H9 (cell line): ENCODE data around the gene OPN4. TPM values are rescaled to one million over a fixed set of nuclear protein-coding genes. Genes with fewer than 3 reads are reported as not detected.

Experiments
- DNase-seq: peaks from one replicate; pipeline ENCODE4 v3.0.0-alpha.2; 2017
- H2AFZ ChIP-seq: one replicate; pipeline ENCODE4 v1.6.1; 2013; ENCODE audit warnings: mild to moderate bottlenecking, low read length, control low read depth, moderate library complexity
- H2AK5ac ChIP-seq: 2 replicates; pipeline ENCODE4 v1.6.1; 2013; ENCODE audit warnings: low read length, control low read depth, mixed read lengths; ENCODE audit not compliant: insufficient read length
- H2BK120ac ChIP-seq: one replicate; pipeline ENCODE4 v1.6.1; 2013; ENCODE audit warnings: low read depth, mild to moderate bottlenecking, low read length, control low read depth, inconsistent platforms; ENCODE audit not compliant: poor library complexity, severe bottlenecking
- H2BK12ac ChIP-seq: 2 replicates; pipeline ENCODE4 v1.6.1; 2013; ENCODE audit warnings: low read length, control low read depth, mixed read lengths, low read depth; ENCODE audit not compliant: insufficient read length
- H2BK15ac ChIP-seq: 2 replicates; pipeline ENCODE4 v1.6.1; 2013; ENCODE audit warnings: low read depth, low read length, control low read depth
- H2BK20ac ChIP-seq: one replicate; pipeline ENCODE4 v1.6.1; 2013; ENCODE audit warnings: low read depth, mild to moderate bottlenecking, low read length, control low read depth, inconsistent platforms; ENCODE audit not compliant: poor library complexity, severe bottlenecking
- H2BK5ac ChIP-seq: 2 replicates; pipeline ENCODE4 v1.6.1; 2013; ENCODE audit warnings: low read length, control low read depth, mixed read lengths; ENCODE audit not compliant: insufficient read length
- H3K14ac ChIP-seq: 2 replicates; pipeline ENCODE4 v1.6.1; 2013; ENCODE audit warnings: low read length, control low read depth; ENCODE audit not compliant: insufficient read depth
- H3K18ac ChIP-seq: 2 replicates; pipeline ENCODE4 v1.6.1; 2013; ENCODE audit warnings: low read depth, mild to moderate bottlenecking, mixed read lengths, low read length, control low read depth; ENCODE audit not compliant: insufficient read length
- H3K23ac ChIP-seq: 2 replicates; pipeline ENCODE4 v1.6.1; 2013; ENCODE audit warnings: low read length, control low read depth, mixed read lengths, low read depth; ENCODE audit not compliant: insufficient read length
- H3K23me2 ChIP-seq: 2 replicates; pipeline ENCODE4 v1.6.1; 2013; ENCODE audit warnings: low read depth, mild to moderate bottlenecking, mixed read lengths, low read length, control low read depth; ENCODE audit not compliant: insufficient read length, poor library complexity, severe bottlenecking
- H3K27ac ChIP-seq: 2 replicates; pipeline ENCODE4 v1.5.1; 2013; ENCODE audit warnings: low read length, control low read depth, mixed read lengths, low read depth; ENCODE audit not compliant: insufficient read length
- H3K27me3 ChIP-seq: 2 replicates; pipeline ENCODE4 v1.6.1; 2013; ENCODE audit warnings: low read length, control low read depth, inconsistent platforms; ENCODE audit not compliant: insufficient read depth
- H3K4ac ChIP-seq: 2 replicates; pipeline ENCODE4 v1.6.1; 2013; ENCODE audit warnings: low read depth, mild to moderate bottlenecking, control low read depth, inconsistent platforms, low read length, moderate library complexity
- H3K4me1 ChIP-seq: 2 replicates; pipeline ENCODE4 v1.6.1; 2013; ENCODE audit warnings: low read length, control low read depth, inconsistent platforms; ENCODE audit not compliant: insufficient read depth
- H3K4me2 ChIP-seq: 2 replicates; pipeline ENCODE4 v1.6.1; 2013; ENCODE audit warnings: low read length, control low read depth, mixed read lengths; ENCODE audit not compliant: insufficient read length, insufficient read depth
- H3K56ac ChIP-seq: 2 replicates; pipeline ENCODE4 v1.6.1; 2013; ENCODE audit warnings: low read depth, mild to moderate bottlenecking, mixed read lengths, low read length, control low read depth; ENCODE audit not compliant: insufficient read length
- H3K79me1 ChIP-seq: 2 replicates; pipeline ENCODE4 v1.6.1; 2013; ENCODE audit warnings: low read depth, mild to moderate bottlenecking, moderate library complexity, low read length, control low read depth, inconsistent platforms; ENCODE audit not compliant: insufficient read depth, poor library complexity, severe bottlenecking
- H3K79me2 ChIP-seq: 2 replicates; pipeline ENCODE4 v1.6.1; 2013; ENCODE audit warnings: low read length, control low read depth, inconsistent platforms; ENCODE audit not compliant: insufficient read depth
- H3K9ac ChIP-seq: 2 replicates; pipeline ENCODE4 v1.6.1; 2013; ENCODE audit warnings: low read length, control low read depth, mixed read lengths; ENCODE audit not compliant: insufficient read length; ENCODE audit errors: extremely low read depth
- H3K9me3 ChIP-seq: one replicate; pipeline ENCODE4 v1.6.1; 2013; ENCODE audit warnings: low read depth, low read length, inconsistent platforms; ENCODE audit not compliant: control insufficient read depth
- H3T11ph ChIP-seq: one replicate; pipeline ENCODE4 v1.6.1; 2013; ENCODE audit warnings: mild to moderate bottlenecking, low read length, control low read depth, inconsistent platforms
- H4K20me1 ChIP-seq: one replicate; pipeline ENCODE4 v1.6.1; 2013; ENCODE audit not compliant: control insufficient read depth, insufficient read length, insufficient read depth
- H4K5ac ChIP-seq: 2 replicates; pipeline ENCODE4 v1.6.1; 2013; ENCODE audit warnings: low read depth, mild to moderate bottlenecking, mixed read lengths, low read length, control low read depth; ENCODE audit not compliant: insufficient read length
- H4K8ac ChIP-seq: replicated peaks from 2 replicates; pipeline ENCODE4 v1.6.1; 2013; ENCODE audit warnings: low read length, control low read depth, mixed read lengths, low read depth; ENCODE audit not compliant: insufficient read length
- H4K91ac ChIP-seq: 2 replicates; pipeline ENCODE4 v1.6.1; 2013; ENCODE audit warnings: low read depth, mild to moderate bottlenecking, moderate library complexity, mixed read lengths, low read length, control low read depth; ENCODE audit not compliant: insufficient read length
- H3K27ac Mint-ChIP-seq, 3 experiments: 2 replicates in 2 of 3; 3 replicates in 1 of 3; pipeline ENCODE4 v1.8.0; 2020 to 2021; ENCODE audit warnings: mixed read lengths in 3 of 3, mild to moderate bottlenecking in 1 of 3, moderate library complexity in 1 of 3
- H3K27me3 Mint-ChIP-seq: 2 replicates; pipeline ENCODE4 v1.8.0; 2021; ENCODE audit warnings: low read depth, mild to moderate bottlenecking, moderate library complexity, mixed read lengths
- H3K36me3 Mint-ChIP-seq, 3 experiments: 2 replicates in 2 of 3; 3 replicates in 1 of 3; pipeline ENCODE4 v1.8.0; 2020 to 2021; ENCODE audit warnings: low read depth in 3 of 3, mixed read lengths in 3 of 3; ENCODE audit not compliant: insufficient read depth in 1 of 3
- H3K4me1 Mint-ChIP-seq, 2 experiments: 2 replicates each; pipeline ENCODE4 v1.8.0; 2020; ENCODE audit warnings: mixed read lengths in 2 of 2
- H3K4me3 Mint-ChIP-seq, 2 experiments: 2 replicates in 1 of 2; 3 replicates in 1 of 2; pipeline ENCODE4 v1.8.0; 2020 to 2021; ENCODE audit warnings: mild to moderate bottlenecking in 2 of 2, mixed read lengths in 2 of 2, moderate library complexity in 1 of 2
- H3K9me3 Mint-ChIP-seq, 2 experiments: 2 replicates in 1 of 2; 3 replicates in 1 of 2; pipeline ENCODE4 v1.8.0; 2020; ENCODE audit warnings: mild to moderate bottlenecking in 2 of 2, mixed read lengths in 2 of 2, moderate library complexity in 1 of 2
- WGBS: extraction: QIAGEN DNeasy Blood & Tissue Kit; methylation state at CpG from one replicate; pipeline ENCODE4 v1.1.7; 2013; ENCODE audit warnings: missing lambda C conversion rate, low lambda C conversion rate, mixed read lengths; ENCODE audit not compliant: insufficient read length; ENCODE audit errors: extremely low coverage; 5-methylcytosine and 5-hydroxymethylcytosine counted together
- total RNA-seq: library from RNA; stranded (reverse); gene quantifications from 2 replicates; pipeline ENCODE4 v1.2.1, GENCODE V29; 2021
- TF ChIP-seq, protein P1 (sequence below): fragments of 200-600 bp; sonication (generic); conservative IDR thresholded peaks from 3 replicates; pipeline ENCODE4 v1.8.0; 2021; ENCODE audit warnings: antibody characterized with exemption, mild to moderate bottlenecking

The OPN4 gene
- total RNA-seq, 1 experiment from 2014 or later, result not detected

DNA sequence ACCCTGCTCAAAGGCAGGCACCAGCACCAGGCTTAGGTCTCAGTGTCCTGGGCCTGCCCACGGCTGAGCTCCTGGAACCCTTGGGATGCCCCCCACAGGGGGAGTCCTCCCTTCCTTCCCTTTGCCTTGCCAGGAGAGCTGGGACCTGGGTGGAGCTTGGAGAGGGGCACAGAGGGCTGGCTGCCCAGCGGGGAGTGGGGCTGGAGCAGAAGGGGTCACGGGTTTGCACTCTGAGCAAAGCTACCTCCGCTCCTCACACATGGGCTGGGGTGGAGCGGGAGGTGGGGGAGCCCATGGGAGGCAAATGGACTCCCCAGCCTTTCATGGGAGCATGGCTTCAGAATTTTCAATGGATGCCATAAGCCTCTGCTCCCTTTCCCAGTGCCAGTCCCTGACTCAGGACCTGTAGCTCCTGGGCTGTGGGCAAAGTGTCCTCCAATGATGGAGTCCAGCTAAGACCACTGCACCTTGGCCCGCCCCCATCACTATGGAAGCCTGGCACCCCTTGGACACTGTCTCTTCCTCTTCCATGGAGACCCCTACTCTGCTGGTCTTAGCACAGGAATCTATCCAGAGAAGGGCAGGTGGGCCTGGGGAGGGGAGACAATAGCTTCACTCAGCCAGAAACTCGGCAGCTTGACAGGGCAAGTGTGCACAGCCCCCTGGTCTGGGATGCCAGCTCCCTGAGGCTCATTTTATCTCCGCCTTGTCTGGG is 53.9 kb downstream of the OPN4 start:
- no peak overlapping the region; a peak in 1 of 5 replicates for H3K4me3 Mint-ChIP-seq

More for the DNA sequence above, 53.9 kb downstream of the OPN4 start:
- no peak overlapping the region for H2AFZ ChIP-seq
- H3K56ac ChIP-seq, result no peak overlapping the region
- H3K27me3 Mint-ChIP-seq, result no peaks in the 10 kb centered on the region
- no peak overlapping the region for H2BK120ac ChIP-seq
- H3K4me1 Mint-ChIP-seq, result peaks cover 38 to 40% of the 10 kb centered on the region in 2 experiments
- no peaks in the 10 kb centered on the region for H4K20me1 ChIP-seq
- H3K9ac ChIP-seq, result no peak overlapping the region
- no peak overlapping the region for H2AK5ac ChIP-seq
- no peak overlapping the region for H2BK12ac ChIP-seq
- no peak overlapping the region for H2BK15ac ChIP-seq
- no peak overlapping the region for H3K4ac ChIP-seq
- peaks cover 8% of the 10 kb centered on the region for H3K23me2 ChIP-seq
- no peaks in the 10 kb centered on the region for H3K27me3 ChIP-seq
- H3K79me1 ChIP-seq, result no peaks in the 10 kb centered on the region
- H3K14ac ChIP-seq, result 0 out of 2 replicates have a peak overlapping the region, but pooled peaks have one; percentile 16
- H4K8ac ChIP-seq, result no peak overlapping the region
- no peak overlapping the region for H3T11ph ChIP-seq
- H3K9me3 ChIP-seq, result no peaks in the 10 kb centered on the region
- DNase-seq, result no peak
- no peaks in the 10 kb centered on the region for H3K36me3 Mint-ChIP-seq
- H3K27ac ChIP-seq, result no peak overlapping the region
- no peak overlapping the region for H3K18ac ChIP-seq
- no peak overlapping the region for H4K91ac ChIP-seq
- H3K4me1 ChIP-seq, result no peaks in the 10 kb centered on the region; the same call in 1 of the 2 replicates
- H3K4me2 ChIP-seq, result no peak overlapping the region
- TF ChIP-seq, protein P1, sequence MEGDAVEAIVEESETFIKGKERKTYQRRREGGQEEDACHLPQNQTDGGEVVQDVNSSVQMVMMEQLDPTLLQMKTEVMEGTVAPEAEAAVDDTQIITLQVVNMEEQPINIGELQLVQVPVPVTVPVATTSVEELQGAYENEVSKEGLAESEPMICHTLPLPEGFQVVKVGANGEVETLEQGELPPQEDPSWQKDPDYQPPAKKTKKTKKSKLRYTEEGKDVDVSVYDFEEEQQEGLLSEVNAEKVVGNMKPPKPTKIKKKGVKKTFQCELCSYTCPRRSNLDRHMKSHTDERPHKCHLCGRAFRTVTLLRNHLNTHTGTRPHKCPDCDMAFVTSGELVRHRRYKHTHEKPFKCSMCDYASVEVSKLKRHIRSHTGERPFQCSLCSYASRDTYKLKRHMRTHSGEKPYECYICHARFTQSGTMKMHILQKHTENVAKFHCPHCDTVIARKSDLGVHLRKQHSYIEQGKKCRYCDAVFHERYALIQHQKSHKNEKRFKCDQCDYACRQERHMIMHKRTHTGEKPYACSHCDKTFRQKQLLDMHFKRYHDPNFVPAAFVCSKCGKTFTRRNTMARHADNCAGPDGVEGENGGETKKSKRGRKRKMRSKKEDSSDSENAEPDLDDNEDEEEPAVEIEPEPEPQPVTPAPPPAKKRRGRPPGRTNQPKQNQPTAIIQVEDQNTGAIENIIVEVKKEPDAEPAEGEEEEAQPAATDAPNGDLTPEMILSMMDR, result no peak
- no CpG with 5 or more reads among the region's 8 CpGs for WGBS
- no peak overlapping the region for H4K5ac ChIP-seq
- H2BK20ac ChIP-seq, result no peak overlapping the region
- no peak overlapping the region for H3K27ac Mint-ChIP-seq
- no peak overlapping the region for H2BK5ac ChIP-seq
- no peak overlapping the region for H3K23ac ChIP-seq
- no peaks in the 10 kb centered on the region for H3K79me2 ChIP-seq
- H3K9me3 Mint-ChIP-seq, result no peaks in the 10 kb centered on the region; a peak in 1 of 5 replicates
